HUES48 (cell line): ENCODE data around the gene IFNLR1.

Source experiments
- H3K27ac ChIP-seq: one replicate; pipeline ENCODE4 v1.7.0; 2013; ENCODE audit warnings: low read depth, low read length, inconsistent platforms
- H3K27me3 ChIP-seq: 2 replicates; pipeline ENCODE4 v1.6.1; 2013; ENCODE audit warnings: mild to moderate bottlenecking, low read length; ENCODE audit not compliant: control insufficient read depth, insufficient read depth
- H3K36me3 ChIP-seq: 2 replicates; pipeline ENCODE4 v1.6.1; 2013; ENCODE audit warnings: low read length; ENCODE audit not compliant: control insufficient read depth, insufficient read depth
- H3K4me1 ChIP-seq: 2 replicates; pipeline ENCODE4 v1.6.1; 2013; ENCODE audit warnings: mild to moderate bottlenecking, low read length; ENCODE audit not compliant: control insufficient read depth, insufficient read depth
- H3K4me3 ChIP-seq: 2 replicates; pipeline ENCODE4 v1.5.1; 2013; ENCODE audit warnings: mild to moderate bottlenecking, low read depth, low read length
- H3K9ac ChIP-seq: 2 replicates; pipeline ENCODE4 v1.6.1; 2013; ENCODE audit warnings: mild to moderate bottlenecking, low read depth, low read length, moderate library complexity
- H3K9me3 ChIP-seq: 2 replicates; pipeline ENCODE4 v1.6.1; 2013; ENCODE audit warnings: low read length; ENCODE audit not compliant: control insufficient read depth, insufficient read depth

The IFNLR1 gene

GRCh38 chr1:24191860-24192259 lies 4.8 kb upstream of the IFNLR1 start:
- no peak overlapping the region for H3K9ac ChIP-seq
- no peaks in the 10 kb centered on the region for H3K9me3 ChIP-seq
- no peak overlapping the region for H3K27ac ChIP-seq
- H3K36me3 ChIP-seq = no peaks in the 10 kb centered on the region
- H3K4me1 ChIP-seq = no peaks in the 10 kb centered on the region
- no peak overlapping the region for H3K4me3 ChIP-seq
- H3K27me3 ChIP-seq = no peaks in the 10 kb centered on the region

GRCh38 chr1:24190983-24191461 lies 3.9 kb upstream of the IFNLR1 start:
- Histone ChIP-seq H3K4me3 (no peak overlapping the region), H3K9ac (no peak overlapping the region), H3K4me1 (peaks cover 8% of the 10 kb centered on the region; the same call in 1 of the 2 replicates), H3K27ac (no peak overlapping the region), H3K9me3 (no peaks in the 10 kb centered on the region), H3K36me3 (no peaks in the 10 kb centered on the region), H3K27me3 (no peaks in the 10 kb centered on the region)

DNA sequence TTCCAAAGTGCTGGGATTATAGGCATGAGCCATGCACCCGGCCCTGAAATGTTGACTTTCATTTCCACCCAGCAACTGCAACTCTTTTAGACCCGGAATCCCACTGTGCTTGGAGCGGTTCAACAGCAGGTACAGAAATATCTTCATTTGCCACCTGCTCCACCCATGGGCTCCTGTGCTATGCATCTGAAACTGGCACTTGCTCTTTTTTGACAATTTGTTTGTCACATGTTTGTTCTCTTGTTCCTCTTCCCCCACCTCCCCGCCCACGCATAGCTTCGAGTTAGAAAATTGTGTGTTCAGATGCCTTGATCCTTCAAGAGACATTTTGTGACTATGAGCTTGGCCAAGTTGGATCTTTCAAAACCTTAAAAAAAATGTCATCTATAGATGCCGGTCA lies 2.4 kb upstream of the IFNLR1 start:
- Histone ChIP-seq H3K27ac (no peak overlapping the region), H3K27me3 (no peaks in the 10 kb centered on the region)

DNA sequence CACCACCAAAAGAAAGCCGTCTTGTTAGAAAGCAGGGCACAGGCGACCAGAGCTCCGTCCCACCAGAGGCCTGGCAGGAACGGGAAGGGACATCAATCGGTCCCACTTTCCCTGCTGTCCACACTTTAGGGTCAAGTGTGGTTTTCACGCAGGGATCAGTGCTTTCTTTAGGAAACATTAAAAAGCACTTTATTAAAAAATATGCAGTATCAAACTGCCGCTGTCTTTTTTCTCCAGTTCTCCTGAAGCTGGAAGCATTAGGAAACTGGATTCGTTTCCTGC lies 437 bp downstream of the IFNLR1 start:
- Histone ChIP-seq H3K27me3 (no peaks in the 10 kb centered on the region), H3K27ac (peak overlapping the region; percentile 57), H3K9me3 (no peaks in the 10 kb centered on the region), H3K4me1 (peaks cover 9% of the 10 kb centered on the region; the same call in 1 of the 2 replicates), H3K36me3 (no peaks in the 10 kb centered on the region), H3K4me3 (peak overlapping the region; percentile 83), H3K9ac (peak overlapping the region; percentile 62)

More for the DNA sequence above, 2.4 kb upstream of the IFNLR1 start:
- H3K4me3 ChIP-seq = no peak overlapping the region
- peaks cover 9% of the 10 kb centered on the region; the same call in 1 of the 2 replicates for H3K4me1 ChIP-seq
- no peaks in the 10 kb centered on the region for H3K9me3 ChIP-seq
- no peak overlapping the region for H3K9ac ChIP-seq
- no peaks in the 10 kb centered on the region for H3K36me3 ChIP-seq

DNA sequence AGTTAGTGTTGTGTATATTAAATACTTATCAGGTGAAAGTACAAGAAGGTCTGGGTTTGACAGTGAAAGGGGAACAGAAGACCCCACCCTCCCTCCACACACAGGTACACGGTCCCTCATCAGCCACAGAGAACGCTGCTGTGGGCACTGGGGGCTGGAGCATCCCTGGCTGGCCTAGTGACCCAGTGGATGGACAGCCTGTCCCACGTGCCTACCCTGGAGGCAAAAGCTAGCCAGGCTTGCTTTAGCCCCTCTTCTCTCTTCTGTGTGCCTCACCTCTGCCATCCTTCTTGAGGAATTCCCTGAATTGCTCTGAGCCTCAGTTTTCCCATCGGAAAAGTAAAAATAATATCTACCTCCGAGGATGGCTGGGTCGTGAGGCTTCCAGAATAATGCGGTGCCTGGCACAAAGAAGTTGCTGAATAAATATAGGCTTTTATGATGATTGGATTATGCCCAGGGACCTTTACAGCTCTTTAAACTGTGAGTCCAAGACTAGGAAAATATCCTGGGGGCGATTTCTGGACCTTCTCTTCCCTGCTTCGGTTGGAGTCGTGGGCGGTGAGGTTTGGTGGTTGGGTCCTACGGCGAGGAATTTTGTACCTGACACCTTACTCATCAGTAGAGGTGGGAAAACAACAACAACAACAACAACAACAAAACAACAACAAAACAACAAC lies 918 bp downstream of the IFNLR1 start:
- H3K27me3 ChIP-seq = no peaks in the 10 kb centered on the region
- H3K9me3 ChIP-seq = no peaks in the 10 kb centered on the region
- H3K36me3 ChIP-seq = no peaks in the 10 kb centered on the region
- H3K4me1 ChIP-seq = peaks cover 9% of the 10 kb centered on the region; the same call in 1 of the 2 replicates
- H3K27ac ChIP-seq = no peak overlapping the region
- H3K4me3 ChIP-seq = peak overlapping the region; percentile 83
- H3K9ac ChIP-seq = peak overlapping the region; percentile 62; the same call in 1 of the 2 replicates

- no peak overlapping the region for H3K9ac ChIP-seq
- peaks cover 9% of the 10 kb centered on the region; the same call in 1 of the 2 replicates for H3K4me1 ChIP-seq
- H3K36me3 ChIP-seq = no peaks in the 10 kb centered on the region
- no peak overlapping the region for H3K27ac ChIP-seq
- H3K9me3 ChIP-seq = no peaks in the 10 kb centered on the region
- H3K27me3 ChIP-seq = no peaks in the 10 kb centered on the region
- H3K4me3 ChIP-seq = no peak overlapping the region
These were observed 2.0 kb downstream of the IFNLR1 start for GRCh38 chr1:24185076-24185475.

- H3K27me3 ChIP-seq = no peaks in the 10 kb centered on the region
- peaks cover 5% of the 10 kb centered on the region for H3K36me3 ChIP-seq
- H3K9ac ChIP-seq = no peak overlapping the region
- peaks cover 9% of the 10 kb centered on the region; the same call in 1 of the 2 replicates for H3K4me1 ChIP-seq
- H3K27ac ChIP-seq = no peak overlapping the region
- H3K4me3 ChIP-seq = no peak overlapping the region
- no peaks in the 10 kb centered on the region for H3K9me3 ChIP-seq
These were observed 5.0 kb downstream of the IFNLR1 start for GRCh38 chr1:24182061-24182460.

DNA sequence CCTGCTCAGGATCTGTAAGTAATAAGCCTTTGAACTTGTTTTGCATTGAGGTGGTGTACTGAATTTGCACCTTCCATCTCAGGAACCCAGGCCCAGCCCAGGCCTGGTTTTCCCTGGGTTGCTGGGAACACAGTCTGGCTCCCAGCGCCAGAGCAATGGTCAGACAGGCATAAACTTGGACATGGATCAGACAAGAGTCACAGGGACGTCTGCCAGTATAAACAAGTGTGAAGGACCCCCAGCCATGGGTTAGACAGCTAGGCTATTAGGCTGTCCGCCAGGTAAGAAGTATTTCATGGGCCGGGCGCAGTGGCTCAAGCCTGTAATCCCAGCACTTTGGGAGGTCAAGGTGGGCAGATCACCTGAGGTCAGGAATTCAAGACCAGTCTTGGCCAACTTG lies 5.5 kb downstream of the IFNLR1 start:
- no peaks in the 10 kb centered on the region for H3K27me3 ChIP-seq
- no peak overlapping the region for H3K9ac ChIP-seq
- H3K36me3 ChIP-seq = peaks cover 5% of the 10 kb centered on the region
- no peaks in the 10 kb centered on the region for H3K9me3 ChIP-seq
- no peak overlapping the region for H3K27ac ChIP-seq
- peaks cover 7% of the 10 kb centered on the region; the same call in 1 of the 2 replicates for H3K4me1 ChIP-seq
- no peak overlapping the region for H3K4me3 ChIP-seq

- Histone ChIP-seq H3K27ac (no peak overlapping the region), H3K36me3 (peaks cover 5% of the 10 kb centered on the region), H3K4me3 (no peak overlapping the region), H3K4me1 (peaks cover 4% of the 10 kb centered on the region; the same call in 1 of the 2 replicates), H3K9me3 (no peaks in the 10 kb centered on the region), H3K27me3 (no peaks in the 10 kb centered on the region), H3K9ac (no peak overlapping the region)
These were observed 6.4 kb downstream of the IFNLR1 start for GRCh38 chr1:24180676-24181075.

GRCh38 chr1:24179251-24179840 lies 7.7 kb downstream of the IFNLR1 start:
- no peaks in the 10 kb centered on the region for H3K27me3 ChIP-seq
- no peak overlapping the region for H3K27ac ChIP-seq
- H3K9ac ChIP-seq = no peak overlapping the region
- no peak overlapping the region for H3K4me3 ChIP-seq
- peaks cover 5% of the 10 kb centered on the region for H3K36me3 ChIP-seq
- peaks cover 4% of the 10 kb centered on the region; the same call in 1 of the 2 replicates for H3K4me1 ChIP-seq
- no peaks in the 10 kb centered on the region for H3K9me3 ChIP-seq

GRCh38 chr1:24178407-24178806 lies 8.7 kb downstream of the IFNLR1 start:
- H3K4me3 ChIP-seq = no peak overlapping the region
- no peaks in the 10 kb centered on the region for H3K9me3 ChIP-seq
- peaks cover 4% of the 10 kb centered on the region; the same call in 1 of the 2 replicates for H3K4me1 ChIP-seq
- H3K27ac ChIP-seq = no peak overlapping the region
- H3K36me3 ChIP-seq = peaks cover 5% of the 10 kb centered on the region
- no peak overlapping the region for H3K9ac ChIP-seq
- H3K27me3 ChIP-seq = no peaks in the 10 kb centered on the region
